Right lobe of liver (tissue), 4 donors: ENCODE measurements around the gene GABRB3.

Source experiments
- POLR2A ChIP-seq: fragments of 450-650 bp; IDR thresholded peaks from one replicate; pipeline ENCODE4 v1.6.1; 2017; ENCODE audit warnings: antibody characterized with exemption, mild to moderate bottlenecking
- TF ChIP-seq, protein P1 (sequence below), 4 donors: fragments of 200-600 bp in 3 of 4; fragments of 450-650 bp in 1 of 4; IDR thresholded peaks; one replicate each; pipeline versions ENCODE4 v1.5.1 to v1.8.0; 2016 to 2022; ENCODE audit warnings: antibody characterized with exemption in 4 of 4, mild to moderate bottlenecking in 2 of 4
- donor health status: DM: no; HTN: no; CAD: no.
- donor health status: DM: no; HTN: no; CAD: no.
- donor health status: DM: no; HTN: yes; CAD: no.

DNA sequence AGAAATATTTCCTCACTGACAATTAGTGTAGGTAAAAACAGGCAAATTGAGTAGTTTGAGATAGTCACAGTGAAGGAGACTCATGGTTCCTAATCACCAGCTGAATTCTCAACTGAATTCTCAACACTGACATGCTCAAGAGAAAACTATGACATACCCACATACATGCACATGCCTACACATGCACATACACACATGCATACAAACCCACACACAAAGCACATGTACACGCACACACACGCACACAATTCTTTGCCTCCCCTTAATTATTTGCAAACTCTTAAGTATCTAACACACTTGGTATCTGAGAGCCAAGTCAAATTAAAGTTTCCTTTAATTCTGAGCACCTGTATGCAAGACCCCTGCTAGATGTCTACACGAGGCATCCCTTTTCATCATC lies 111.8 kb downstream of the GABRB3 start:
- TF ChIP-seq, protein P1, sequence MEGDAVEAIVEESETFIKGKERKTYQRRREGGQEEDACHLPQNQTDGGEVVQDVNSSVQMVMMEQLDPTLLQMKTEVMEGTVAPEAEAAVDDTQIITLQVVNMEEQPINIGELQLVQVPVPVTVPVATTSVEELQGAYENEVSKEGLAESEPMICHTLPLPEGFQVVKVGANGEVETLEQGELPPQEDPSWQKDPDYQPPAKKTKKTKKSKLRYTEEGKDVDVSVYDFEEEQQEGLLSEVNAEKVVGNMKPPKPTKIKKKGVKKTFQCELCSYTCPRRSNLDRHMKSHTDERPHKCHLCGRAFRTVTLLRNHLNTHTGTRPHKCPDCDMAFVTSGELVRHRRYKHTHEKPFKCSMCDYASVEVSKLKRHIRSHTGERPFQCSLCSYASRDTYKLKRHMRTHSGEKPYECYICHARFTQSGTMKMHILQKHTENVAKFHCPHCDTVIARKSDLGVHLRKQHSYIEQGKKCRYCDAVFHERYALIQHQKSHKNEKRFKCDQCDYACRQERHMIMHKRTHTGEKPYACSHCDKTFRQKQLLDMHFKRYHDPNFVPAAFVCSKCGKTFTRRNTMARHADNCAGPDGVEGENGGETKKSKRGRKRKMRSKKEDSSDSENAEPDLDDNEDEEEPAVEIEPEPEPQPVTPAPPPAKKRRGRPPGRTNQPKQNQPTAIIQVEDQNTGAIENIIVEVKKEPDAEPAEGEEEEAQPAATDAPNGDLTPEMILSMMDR (IDR thresholded peaks at IDR 0.05), result no peak
- TF ChIP-seq POLR2A, result no peak
